ENCODE measurements around the gene FGFR3. TPM values are rescaled to one million over a fixed set of nuclear protein-coding genes. Genes with fewer than 3 reads are reported as not detected.

The FGFR3 gene
- polyA plus RNA-seq, 1 experiment = 0.06 TPM

DNA sequence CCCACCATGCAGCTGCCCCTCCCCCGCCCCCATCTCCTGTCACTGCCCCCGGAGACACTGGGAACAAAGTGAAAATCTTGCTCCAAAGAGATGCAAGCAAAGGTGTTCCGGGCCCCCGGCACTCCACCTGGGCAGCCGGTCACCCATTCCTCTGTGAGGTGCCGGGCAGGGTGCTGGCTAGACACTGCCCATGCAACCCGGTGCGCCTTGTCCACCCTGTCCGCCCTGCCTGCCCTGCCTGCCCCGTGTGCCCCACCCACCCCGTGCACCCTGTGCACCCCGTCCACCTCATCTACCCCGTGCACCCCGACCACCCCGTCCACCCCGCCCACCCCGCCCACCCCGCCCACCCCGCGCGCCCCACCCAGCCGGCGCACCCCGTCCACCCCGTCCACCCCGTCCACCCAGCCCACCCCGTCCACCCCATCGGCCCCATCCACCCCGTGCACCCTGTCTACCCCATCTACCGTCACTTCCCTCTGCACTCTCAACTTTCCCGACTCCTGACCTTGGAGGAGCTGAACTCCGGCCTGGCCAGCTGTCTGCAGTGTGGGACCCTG, 31.9 kb upstream of the FGFR3 start:
- TF ChIP-seq, protein P1, sequence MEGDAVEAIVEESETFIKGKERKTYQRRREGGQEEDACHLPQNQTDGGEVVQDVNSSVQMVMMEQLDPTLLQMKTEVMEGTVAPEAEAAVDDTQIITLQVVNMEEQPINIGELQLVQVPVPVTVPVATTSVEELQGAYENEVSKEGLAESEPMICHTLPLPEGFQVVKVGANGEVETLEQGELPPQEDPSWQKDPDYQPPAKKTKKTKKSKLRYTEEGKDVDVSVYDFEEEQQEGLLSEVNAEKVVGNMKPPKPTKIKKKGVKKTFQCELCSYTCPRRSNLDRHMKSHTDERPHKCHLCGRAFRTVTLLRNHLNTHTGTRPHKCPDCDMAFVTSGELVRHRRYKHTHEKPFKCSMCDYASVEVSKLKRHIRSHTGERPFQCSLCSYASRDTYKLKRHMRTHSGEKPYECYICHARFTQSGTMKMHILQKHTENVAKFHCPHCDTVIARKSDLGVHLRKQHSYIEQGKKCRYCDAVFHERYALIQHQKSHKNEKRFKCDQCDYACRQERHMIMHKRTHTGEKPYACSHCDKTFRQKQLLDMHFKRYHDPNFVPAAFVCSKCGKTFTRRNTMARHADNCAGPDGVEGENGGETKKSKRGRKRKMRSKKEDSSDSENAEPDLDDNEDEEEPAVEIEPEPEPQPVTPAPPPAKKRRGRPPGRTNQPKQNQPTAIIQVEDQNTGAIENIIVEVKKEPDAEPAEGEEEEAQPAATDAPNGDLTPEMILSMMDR (IDR thresholded peaks at IDR 0.05; ENCODE audit: low read depth, low read length) = no peak
- ChIA-PET POLR2A (no interaction called here), CTCF (interaction anchor here (0.6 kb wide), 1 partner anchor 35 kb away, joined by 3 read pairs; no protein-coding TSS in a partner anchor)
- Histone ChIP-seq H3K27me3 (ENCODE audit: control insufficient read depth, insufficient read depth, low read length) (no peaks in the 10 kb centered on the region), H3K9me3 (ENCODE audit: control insufficient read depth, insufficient read depth, low read length) (no peaks in the 10 kb centered on the region; the same call in 1 of the 2 replicates), H3K4me3 (ENCODE audit: low read depth, low read length) (no peak overlapping the region), H3K27ac (ENCODE audit: low read depth, low read length) (no peak overlapping the region)
- no peak for DNase-seq (ENCODE audit: low read depth, low spot score)

- ChIA-PET CTCF (interaction anchor here (0.6 kb wide), 1 partner anchor 14 kb away, joined by 3 read pairs; no protein-coding TSS in a partner anchor), POLR2A (no interaction called here)
- Histone ChIP-seq H3K27me3 (ENCODE audit: control insufficient read depth, insufficient read depth, low read length) (no peaks in the 10 kb centered on the region), H3K9me3 (ENCODE audit: control insufficient read depth, insufficient read depth, low read length) (no peaks in the 10 kb centered on the region; the same call in 1 of the 2 replicates), H3K27ac (ENCODE audit: low read depth, low read length) (no peak overlapping the region), H3K4me3 (ENCODE audit: low read depth, low read length) (no peak overlapping the region)
- TF ChIP-seq, protein P1 (IDR thresholded peaks at IDR 0.05; ENCODE audit: low read depth, low read length) = no peak
- DNase-seq (ENCODE audit: low read depth, low spot score) = no peak
Observed at GRCh38 chr4:1762264-1763010, 30.7 kb upstream of the FGFR3 start.

- Histone ChIP-seq H3K4me3 (ENCODE audit: low read depth, low read length) (no peak overlapping the region), H3K9me3 (ENCODE audit: control insufficient read depth, insufficient read depth, low read length) (no peaks in the 10 kb centered on the region; the same call in 1 of the 2 replicates), H3K27ac (ENCODE audit: low read depth, low read length) (no peak overlapping the region), H3K27me3 (ENCODE audit: control insufficient read depth, insufficient read depth, low read length) (no peaks in the 10 kb centered on the region)
- TF ChIP-seq, protein P1 (IDR thresholded peaks at IDR 0.05; ENCODE audit: low read depth, low read length) = no peak
- POLR2A ChIA-PET = no interaction called here
- CTCF ChIA-PET = interaction anchor here (0.6 kb wide), 1 partner anchor 15 kb away, joined by 3 read pairs; no protein-coding TSS in a partner anchor
- DNase-seq (ENCODE audit: low read depth, low spot score) = no peak
Observed at GRCh38 chr4:1763070-1763549, 30.0 kb upstream of the FGFR3 start.

- CTCF ChIA-PET = interaction anchor here (1.1 kb wide), 1 partner anchor 9 kb away, joined by 3 read pairs; no protein-coding TSS in a partner anchor
- POLR2A ChIA-PET = no interaction called here
- 0 out of 2 replicates have a peak overlapping the region, but pooled peaks have one; percentile 4 for H3K4me3 ChIP-seq (ENCODE audit: low read depth, low read length)
Observed at GRCh38 chr4:1763550-1764080, 29.5 kb upstream of the FGFR3 start.

More at GRCh38 chr4:1763550-1764080, 29.5 kb upstream of the FGFR3 start:
- H3K27ac ChIP-seq (ENCODE audit: low read depth, low read length) = no peak overlapping the region
- no peak for DNase-seq (ENCODE audit: low read depth, low spot score)
- H3K9me3 ChIP-seq (ENCODE audit: control insufficient read depth, insufficient read depth, low read length) = no peaks in the 10 kb centered on the region; the same call in 1 of the 2 replicates
- H3K27me3 ChIP-seq (ENCODE audit: control insufficient read depth, insufficient read depth, low read length) = no peaks in the 10 kb centered on the region
- TF ChIP-seq, protein P1 (IDR thresholded peaks at IDR 0.05; ENCODE audit: low read depth, low read length) = peak; percentile 20; the same call in 1 of the 2 replicates

Data from AG04450 (cell line).